ENCODE results near the gene HIF1A.

GRCh38 chr14:61744238-61744637 is 48.9 kb downstream of the HIF1A start:
- TF ChIP-seq, protein P1, sequence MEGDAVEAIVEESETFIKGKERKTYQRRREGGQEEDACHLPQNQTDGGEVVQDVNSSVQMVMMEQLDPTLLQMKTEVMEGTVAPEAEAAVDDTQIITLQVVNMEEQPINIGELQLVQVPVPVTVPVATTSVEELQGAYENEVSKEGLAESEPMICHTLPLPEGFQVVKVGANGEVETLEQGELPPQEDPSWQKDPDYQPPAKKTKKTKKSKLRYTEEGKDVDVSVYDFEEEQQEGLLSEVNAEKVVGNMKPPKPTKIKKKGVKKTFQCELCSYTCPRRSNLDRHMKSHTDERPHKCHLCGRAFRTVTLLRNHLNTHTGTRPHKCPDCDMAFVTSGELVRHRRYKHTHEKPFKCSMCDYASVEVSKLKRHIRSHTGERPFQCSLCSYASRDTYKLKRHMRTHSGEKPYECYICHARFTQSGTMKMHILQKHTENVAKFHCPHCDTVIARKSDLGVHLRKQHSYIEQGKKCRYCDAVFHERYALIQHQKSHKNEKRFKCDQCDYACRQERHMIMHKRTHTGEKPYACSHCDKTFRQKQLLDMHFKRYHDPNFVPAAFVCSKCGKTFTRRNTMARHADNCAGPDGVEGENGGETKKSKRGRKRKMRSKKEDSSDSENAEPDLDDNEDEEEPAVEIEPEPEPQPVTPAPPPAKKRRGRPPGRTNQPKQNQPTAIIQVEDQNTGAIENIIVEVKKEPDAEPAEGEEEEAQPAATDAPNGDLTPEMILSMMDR (conservative IDR thresholded peaks at IDR 0.05; ENCODE audit: low read depth, low read length): no peak
- no peak for TF ChIP-seq EZH2 (IDR thresholded peaks at IDR 0.05; ENCODE audit: borderline replicate concordance, low read depth, low read length, poor library complexity, severe bottlenecking)

All from A673 (cell line).